CD14-positive monocyte (primary cell): ENCODE measurements around the gene DNAH1. TPM values are rescaled to one million over a fixed set of nuclear protein-coding genes. Genes with fewer than 3 reads are reported as not detected.
A peak's percentile ranks its signal among the peaks of the same experiment; 100 is the strongest.

ENCODE experiments used
- DNase-seq, 3 donors: peaks; one replicate each; pipeline ENCODE4 v3.0.0-alpha.2; 2011 to 2022
- H2AFZ ChIP-seq: 2 replicates; pipeline ENCODE4 v1.6.0; 2012; ENCODE audit warnings: mild to moderate bottlenecking, low read depth, low read length, inconsistent platforms; ENCODE audit not compliant: insufficient read depth, poor library complexity, severe bottlenecking
- H3K27ac ChIP-seq, 2 donors: 1 replicate in 1 of 2; 2 replicates in 1 of 2; pipeline ENCODE4 v1.5.1; 2012 to 2013; ENCODE audit warnings: low read length in 2 of 2, control low read depth in 1 of 2, inconsistent platforms in 1 of 2, low read depth in 1 of 2, mild to moderate bottlenecking in 1 of 2
- H3K27me3 ChIP-seq, 2 donors: one replicate each; pipeline versions ENCODE4 v1.6.0 to v1.6.1; 2011 to 2013; ENCODE audit warnings: low read length in 2 of 2; ENCODE audit not compliant: control insufficient read depth in 2 of 2, insufficient read depth in 2 of 2
- H3K36me3 ChIP-seq, 2 donors: replicated peaks in 1 of 2; 1 replicate in 1 of 2; 2 replicates in 1 of 2; pipeline versions ENCODE4 v1.5.1 to v1.6.1; 2012 to 2013; ENCODE audit warnings: low read length in 2 of 2, control low read depth in 1 of 2, inconsistent platforms in 1 of 2, mild to moderate bottlenecking in 1 of 2; ENCODE audit not compliant: insufficient read depth in 2 of 2, control insufficient read depth in 1 of 2
- H3K4me1 ChIP-seq, 2 donors: 1 replicate in 1 of 2; 2 replicates in 1 of 2; pipeline versions ENCODE4 v1.5.1 to v1.6.1; 2012 to 2013; ENCODE audit warnings: low read length in 2 of 2, control low read depth in 1 of 2, inconsistent platforms in 1 of 2, mild to moderate bottlenecking in 1 of 2, moderate library complexity in 1 of 2; ENCODE audit not compliant: insufficient read depth in 2 of 2, control insufficient read depth in 1 of 2
- H3K4me2 ChIP-seq: replicated peaks from 2 replicates; pipeline ENCODE3; 2012; ENCODE audit warnings: low read length, moderate library complexity, mild to moderate bottlenecking; ENCODE audit not compliant: poor library complexity, severe bottlenecking; ENCODE audit errors: extremely low read depth
- H3K4me3 ChIP-seq, 3 experiments: fragments of 200-600 bp in 1 of 3; sonication (generic) in 1 of 3; replicated peaks in 1 of 3; 1 replicate in 2 of 3; 2 replicates in 1 of 3; pipeline ENCODE4 v1.5.1; 2011 to 2013; ENCODE audit warnings: low read length in 3 of 3, mild to moderate bottlenecking in 3 of 3, control low read depth in 2 of 3, low read depth in 2 of 3, inconsistent platforms in 1 of 3, moderate library complexity in 1 of 3
- H3K79me2 ChIP-seq: 2 replicates; pipeline ENCODE4 v1.6.0; 2012; ENCODE audit warnings: mild to moderate bottlenecking, control low read depth, inconsistent platforms, low read length, moderate library complexity; ENCODE audit not compliant: insufficient read depth
- H3K9ac ChIP-seq: 2 replicates; pipeline ENCODE4 v1.6.0; 2017; ENCODE audit warnings: low read length, mild to moderate bottlenecking; ENCODE audit not compliant: insufficient read depth, poor library complexity, severe bottlenecking
- H3K9me3 ChIP-seq, 2 donors: replicated peaks in 1 of 2; 1 replicate in 1 of 2; 2 replicates in 1 of 2; pipeline versions ENCODE4 v1.5.1 to v1.6.1; 2012 to 2013; ENCODE audit warnings: low read length in 2 of 2, control low read depth in 1 of 2; ENCODE audit not compliant: control insufficient read depth in 1 of 2, insufficient read depth in 1 of 2
- H4K20me1 ChIP-seq: 2 replicates; pipeline ENCODE4 v1.6.0; 2012; ENCODE audit warnings: mild to moderate bottlenecking, low read length, control low read depth, moderate library complexity; ENCODE audit not compliant: insufficient read depth
- H3K27ac Mint-ChIP-seq, 7 donors: one replicate each; pipeline ENCODE4 v1.8.0; 2020; ENCODE audit warnings: mild to moderate bottlenecking in 7 of 7, mixed read lengths in 7 of 7, moderate library complexity in 6 of 7, inconsistent platforms in 2 of 7
- H3K27me3 Mint-ChIP-seq, 3 donors: one replicate each; pipeline ENCODE4 v1.8.0; 2021 to 2022; ENCODE audit warnings: low read depth in 3 of 3, mild to moderate bottlenecking in 3 of 3, mixed read lengths in 3 of 3, moderate library complexity in 3 of 3, inconsistent platforms in 1 of 3
- H3K36me3 Mint-ChIP-seq, 2 donors: one replicate each; pipeline ENCODE4 v1.8.0; 2020; ENCODE audit warnings: mixed read lengths in 2 of 2, inconsistent platforms in 1 of 2, mild to moderate bottlenecking in 1 of 2
- H3K4me1 Mint-ChIP-seq: one replicate; pipeline ENCODE4 v1.8.0; 2020; ENCODE audit warnings: mild to moderate bottlenecking, mixed read lengths
- H3K4me3 Mint-ChIP-seq, 2 donors: one replicate each; pipeline ENCODE4 v1.8.0; 2020; ENCODE audit warnings: mild to moderate bottlenecking in 2 of 2, mixed read lengths in 2 of 2, moderate library complexity in 1 of 2
- H3K9me3 Mint-ChIP-seq, 7 donors: one replicate each; pipeline ENCODE4 v1.8.0; 2020 to 2022; ENCODE audit warnings: mixed read lengths in 7 of 7, mild to moderate bottlenecking in 6 of 7, moderate library complexity in 6 of 7, inconsistent platforms in 2 of 7
- CTCF ChIP-seq: fragments of 200-600 bp; IDR thresholded peaks from one replicate; pipeline ENCODE4 v1.8.0; 2022; ENCODE audit warnings: antibody characterized with exemption, mild to moderate bottlenecking
- WGBS: methylation state at CpG from one replicate; pipeline ENCODE4 v1.1.5; 2013; ENCODE audit warnings: missing lambda C conversion rate; ENCODE audit not compliant: insufficient coverage; 5-methylcytosine and 5-hydroxymethylcytosine counted together
- intact Hi-C, 2 donors: fragments of 100-400 bp; cut with micrococcal nuclease; formaldehyde crosslinking; loops; one replicate each; pipeline versions ENCODE4 v1.15.0 to v1.15.1; 2023
- polyA plus RNA-seq, 3 donors: library from polyadenylated mRNA; depleted of rRNA in 1 of 3; unstranded in 2 of 3; stranded (reverse) in 1 of 3; fragments of 300-500 nt in 2 of 3; fragments of >200 nt in 1 of 3; fragmentation: Illumina TruSeq in 2 of 3; gene quantifications; 1 replicate in 2 of 3; 2 replicates in 1 of 3; pipeline ENCODE4 v1.2.3, GENCODE V29; 2012 to 2021

DNAH1 gene
- polyA plus RNA-seq, 3 donors, result 0.15 to 47.0 (median 0.25) TPM

GRCh38 chr3:52385157-52385556, 69.0 kb downstream of the DNAH1 start:
- Mint-ChIP-seq H3K27ac (no peak overlapping the region), H3K4me1 (peaks cover 20% of the 10 kb centered on the region), H3K27me3 (no peaks in the 10 kb centered on the region), H3K4me3 (no peak overlapping the region), H3K36me3 (peaks cover 17 to 25% of the 10 kb centered on the region in 2 donors), H3K9me3 (peaks cover 0 to 2% (median 0%) of the 10 kb centered on the region in 7 donors)
- intact Hi-C loops, result no loop called here
- peaks cover 14 to 19% of the 10 kb centered on the region in 2 donors for H3K4me1 ChIP-seq
- H2AFZ ChIP-seq, result no peak overlapping the region
- no peaks in the 10 kb centered on the region for H3K79me2 ChIP-seq
- no peaks in the 10 kb centered on the region for H3K9me3 ChIP-seq
- no peaks in the 10 kb centered on the region for H3K27me3 ChIP-seq
- TF ChIP-seq CTCF, result peak; percentile 29
- no peak overlapping the region for H3K4me3 ChIP-seq
- WGBS, result 77% methylated on average over 10 of the region's 10 CpGs
- no peak overlapping the region for H3K27ac ChIP-seq
- no peaks in the 10 kb centered on the region for H4K20me1 ChIP-seq
- no peak overlapping the region for H3K4me2 ChIP-seq
- no peak for DNase-seq
- H3K9ac ChIP-seq, result no peak overlapping the region
- peaks cover 5 to 14% of the 10 kb centered on the region in 2 donors for H3K36me3 ChIP-seq

DNA sequence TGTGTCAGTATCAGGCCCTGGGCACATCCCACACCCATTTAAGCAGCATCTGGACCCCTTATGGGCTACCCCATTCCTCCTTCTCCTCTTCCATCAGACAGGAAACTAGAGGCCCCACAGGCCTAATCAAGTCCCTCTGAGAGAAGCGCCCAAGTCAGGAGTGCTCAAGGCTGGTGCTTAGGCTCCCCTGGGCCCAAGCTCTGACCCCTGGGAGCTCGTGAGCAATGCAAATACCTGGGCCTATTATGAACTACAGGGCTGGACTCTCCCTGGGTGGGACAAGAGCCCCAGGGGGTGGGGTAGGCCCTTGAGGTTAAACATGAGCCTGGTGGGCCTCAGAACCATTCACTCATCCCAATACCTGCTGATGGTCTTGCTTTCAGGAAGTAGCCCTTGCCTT, 71.4 kb downstream of the DNAH1 start:
- no peak overlapping the region for H3K4me3 ChIP-seq
- no peak for DNase-seq
- Mint-ChIP-seq H3K36me3 (peaks cover 35 to 48% of the 10 kb centered on the region in 2 donors), H3K9me3 (peaks cover 0 to 2% (median 0%) of the 10 kb centered on the region in 7 donors), H3K27ac (no peak overlapping the region), H3K4me3 (no peak overlapping the region), H3K27me3 (peaks cover 0 to 1% (median 0%) of the 10 kb centered on the region in 3 donors), H3K4me1 (peaks cover 24% of the 10 kb centered on the region)
- no peak overlapping the region for H3K9ac ChIP-seq
- no peaks in the 10 kb centered on the region for H3K79me2 ChIP-seq
- H3K36me3 ChIP-seq, result peaks cover 26 to 34% of the 10 kb centered on the region in 2 donors
- peaks cover 16 to 23% of the 10 kb centered on the region in 2 donors for H3K4me1 ChIP-seq
- no peaks in the 10 kb centered on the region for H3K27me3 ChIP-seq
- H3K27ac ChIP-seq, result no peak overlapping the region
- TF ChIP-seq CTCF, result no peak
- no peak overlapping the region for H2AFZ ChIP-seq
- intact Hi-C loops, result no loop called here
- no peak overlapping the region for H3K4me2 ChIP-seq
- H3K9me3 ChIP-seq, result no peaks in the 10 kb centered on the region
- 100% methylated on average over 1 of the region's 2 CpGs for WGBS
- no peaks in the 10 kb centered on the region for H4K20me1 ChIP-seq
